HCT116 (cell line): ENCODE results near the gene LYSMD1. TPM values are rescaled to one million over a fixed set of nuclear protein-coding genes. Genes with fewer than 3 reads are reported as not detected.

Source experiments
- ATAC-seq: fragments of 200-7000 bp; cut with Tn5 transposase; 2 replicates; pipeline ENCODE4 v1.9.1; 2020; ENCODE audit warnings: mild to moderate bottlenecking, moderate library complexity
- BruUV-seq: library from RNA; stranded (reverse); fragments of 400-500 nt; replicated peaks from 2 replicates; lab custom pipeline; 2021; lab: Mats Ljungman, UMichigan
- CTCF ChIA-PET: fragments of 300-600 bp; sonication (Branson Sonifier 250); formaldehyde crosslinking; loops from one replicate; lab custom pipeline; 2021; ENCODE audit warnings: antibody characterized with exemption; lab: Charles Lee
- POLR2A ChIA-PET: fragments of 300-600, 350-600 bp; sonication (Branson Sonifier 250); formaldehyde crosslinking; loops from one replicate; lab custom pipeline; 2021; ENCODE audit warnings: antibody characterized with exemption; lab: Charles Lee
- RAD21 ChIA-PET, 2 experiments: fragments of 300-600 bp; sonication (Branson Sonifier 250); formaldehyde crosslinking; loops; one replicate each; lab custom pipeline; 2023; ENCODE audit warnings: low total read pairs in 2 of 2; ENCODE audit not compliant: uncharacterized antibody in 2 of 2, unreplicated experiment in 2 of 2, low non-redundant PET in 1 of 2; lab: Charles Lee
- DNase-seq: peaks from one replicate; pipeline ENCODE4 v3.0.0-alpha.2; 2010; ENCODE audit warnings: low read depth, low spot score
- H2AFZ ChIP-seq: fragments of 200-600 bp; shearing (Covaris generic), sonication (generic); 2 replicates; pipeline ENCODE4 v1.6.1; 2017; ENCODE audit warnings: low read depth, mixed run types, mixed read lengths, antibody characterized with exemption, low read length; ENCODE audit not compliant: poor library complexity, severe bottlenecking
- H3K27ac ChIP-seq: 2 replicates; pipeline ENCODE4 v1.5.1; 2012; ENCODE audit warnings: low read depth, low read length
- H3K27me3 ChIP-seq: fragments of 200-600 bp; sonication (generic); 2 replicates; pipeline ENCODE4 v1.6.1; 2016; ENCODE audit warnings: mixed run types, low read length, mixed read lengths; ENCODE audit not compliant: insufficient read depth
- H3K36me3 ChIP-seq, 2 experiments: fragments of 200-500 bp in 1 of 2; fragments of 200-600 bp in 1 of 2; sonication (Bioruptor generic) in 1 of 2; sonication (generic) in 1 of 2; 2 replicates each; pipeline versions ENCODE4 v1.5.1 to v1.6.1; 2014 to 2016; ENCODE audit warnings: low read length in 2 of 2, inconsistent platforms in 1 of 2, mixed read lengths in 1 of 2, mixed run types in 1 of 2; ENCODE audit not compliant: insufficient read depth in 2 of 2, control insufficient read depth in 1 of 2
- H3K4me1 ChIP-seq, 2 experiments: fragments of 200-600 bp in 1 of 2; sonication (generic) in 1 of 2; 2 replicates each; pipeline versions ENCODE4 v1.5.1 to v1.6.1; 2012 to 2017; ENCODE audit warnings: low read length in 2 of 2, inconsistent platforms in 1 of 2, mild to moderate bottlenecking in 1 of 2, mixed read lengths in 1 of 2, mixed run types in 1 of 2, moderate library complexity in 1 of 2; ENCODE audit not compliant: insufficient read depth in 2 of 2, control insufficient read depth in 1 of 2
- H3K4me2 ChIP-seq: fragments of 200-600 bp; sonication (generic); 2 replicates; pipeline ENCODE4 v1.6.1; 2017; ENCODE audit warnings: mixed run types, low read length, mixed read lengths
- H3K4me3 ChIP-seq, 2 experiments: fragments of 200-600 bp in 1 of 2; sonication (generic) in 1 of 2; replicated peaks in 1 of 2; 2 replicates each; pipeline ENCODE4 v1.5.1; 2011 to 2016; ENCODE audit warnings: low read length in 2 of 2, control low read depth in 1 of 2, low read depth in 1 of 2, mild to moderate bottlenecking in 1 of 2, mixed read lengths in 1 of 2, mixed run types in 1 of 2
- H3K79me2 ChIP-seq: fragments of 200-600 bp; sonication (generic); 2 replicates; pipeline ENCODE4 v1.6.1; 2017; ENCODE audit warnings: mild to moderate bottlenecking, mixed run types, low read length, moderate library complexity, mixed read lengths; ENCODE audit not compliant: insufficient read depth
- H3K9ac ChIP-seq: fragments of 200-600 bp; sonication (generic); 2 replicates; pipeline ENCODE4 v1.6.1; 2016; ENCODE audit warnings: low read length, mixed read lengths
- H3K9me2 ChIP-seq: fragments of 200-600 bp; sonication (generic), shearing (Covaris generic); 2 replicates; pipeline ENCODE4 v1.6.1; 2017; ENCODE audit warnings: mixed run types, mild to moderate bottlenecking, moderate library complexity; ENCODE audit not compliant: insufficient read depth
- H3K9me3 ChIP-seq, 2 experiments: fragments of 200-500 bp in 1 of 2; fragments of 200-600 bp in 1 of 2; sonication (Bioruptor generic) in 1 of 2; sonication (generic) in 1 of 2; 2 replicates each; pipeline ENCODE4 v1.6.1; 2014 to 2017; ENCODE audit warnings: low read length in 2 of 2, mixed read lengths in 2 of 2, inconsistent platforms in 1 of 2, low read depth in 1 of 2, mild to moderate bottlenecking in 1 of 2, mixed run types in 1 of 2, moderate library complexity in 1 of 2; ENCODE audit not compliant: control insufficient read depth in 1 of 2, insufficient read depth in 1 of 2
- H4K20me1 ChIP-seq: fragments of 200-600 bp; sonication (generic), shearing (Covaris generic); 2 replicates; pipeline ENCODE4 v1.6.1; 2017; ENCODE audit warnings: mixed run types, mild to moderate bottlenecking, moderate library complexity; ENCODE audit not compliant: insufficient read depth
- CBX3 ChIP-seq: IDR thresholded peaks from 2 replicates; pipeline ENCODE4 v1.6.1; 2012; ENCODE audit warnings: low read depth
- CEBPB ChIP-seq: IDR thresholded peaks from 2 replicates; pipeline ENCODE4 v1.6.1; 2012; ENCODE audit warnings: low read depth
- FOSL1 ChIP-seq: IDR thresholded peaks from 2 replicates; pipeline ENCODE4 v1.6.1; 2012; ENCODE audit warnings: low read depth
- POLR2A ChIP-seq: IDR thresholded peaks from 2 replicates; pipeline ENCODE4 v1.7.0; 2011; ENCODE audit warnings: borderline replicate concordance; ENCODE audit not compliant: insufficient read depth, insufficient read length; ENCODE audit errors: extremely low read depth
- POLR2AphosphoS5 ChIP-seq: IDR thresholded peaks from 2 replicates; pipeline ENCODE4 v1.6.1; 2011; ENCODE audit warnings: mild to moderate bottlenecking, low read depth, low read length, moderate library complexity
- ZFX ChIP-seq: fragments of 450-650 bp; IDR thresholded peaks from 2 replicates; pipeline ENCODE4 v1.6.1; 2017
- ZNF274 ChIP-seq: fragments of 200-500 bp; sonication (Bioruptor generic); IDR thresholded peaks from 2 replicates; pipeline ENCODE4 v1.6.1; 2014; ENCODE audit warnings: mild to moderate bottlenecking, low read depth, low read length, inconsistent platforms
- intact Hi-C: fragments of 100-400 bp; cut with micrococcal nuclease; formaldehyde crosslinking; loops from 2 replicates; pipeline ENCODE4 v1.10.0; 2022
- total RNA-seq: library from RNA; stranded (reverse); gene quantifications from one replicate; pipeline ENCODE4 v1.2.1, GENCODE V29; 2021; ENCODE audit not compliant: unreplicated experiment
- TF ChIP-seq, protein P1 (sequence below): IDR thresholded peaks from 2 replicates; pipeline ENCODE4 v1.6.1; 2011; ENCODE audit warnings: mild to moderate bottlenecking, low read length, moderate library complexity; ENCODE audit not compliant: insufficient replicate concordance; ENCODE audit errors: extremely low read depth

LYSMD1 gene
- total RNA-seq, 1 experiment from 2014 or later, result 5.0 TPM

DNA sequence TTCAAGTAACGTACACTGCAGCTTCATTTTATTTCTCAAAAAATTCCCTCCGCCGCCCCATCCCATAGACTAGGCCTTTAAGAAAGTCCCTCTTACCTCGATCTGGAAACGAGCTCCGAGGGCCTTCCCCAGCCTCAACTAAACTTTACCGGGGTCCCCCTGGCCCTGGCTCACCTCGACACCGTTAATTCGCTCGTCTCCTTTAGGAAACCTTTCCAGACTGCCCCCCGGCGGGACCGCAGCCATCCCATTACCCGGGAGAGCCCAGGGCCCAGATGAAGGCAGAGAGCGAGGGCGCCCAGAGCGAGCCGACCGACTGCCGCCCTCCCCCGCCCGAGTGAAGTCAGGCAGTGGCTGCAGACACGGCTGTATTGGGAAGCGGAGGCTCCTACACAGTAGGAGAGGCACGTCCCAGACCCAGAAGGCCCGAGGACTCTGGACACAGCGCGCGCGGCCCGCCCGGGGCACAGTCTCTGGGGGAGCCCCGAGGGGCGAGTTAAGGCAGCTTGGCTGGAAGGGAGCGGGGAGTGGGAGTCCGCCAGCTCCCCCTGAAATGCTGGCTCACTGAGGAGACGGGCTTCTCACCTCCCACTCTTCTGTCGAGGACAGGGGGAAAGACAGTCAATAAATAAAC, 33.9 kb downstream of the LYSMD1 start:
- H3K4me2 ChIP-seq, result no peak overlapping the region
- CTCF ChIA-PET, result no interaction called here
- no peak overlapping the region for H3K4me3 ChIP-seq
- H3K9me2 ChIP-seq, result no peaks in the 10 kb centered on the region
- no peak overlapping the region for H3K9ac ChIP-seq
- H3K27ac ChIP-seq, result no peak overlapping the region
- ATAC-seq (no peak), DNase-seq (no peak)
- TF ChIP-seq ZNF274 (no peak), POLR2A (no peak), ZFX (no peak)
- RAD21 ChIA-PET, result no interaction called here
- no peaks in the 10 kb centered on the region for H3K79me2 ChIP-seq
- H3K9me3 ChIP-seq, result no peaks in the 10 kb centered on the region
- intact Hi-C loops, result no loop called here
- no peaks in the 10 kb centered on the region for H3K36me3 ChIP-seq
- H2AFZ ChIP-seq, result no peak overlapping the region
- no peaks in the 10 kb centered on the region for H3K27me3 ChIP-seq
- POLR2A ChIA-PET, result no interaction called here
- no peaks in the 10 kb centered on the region for H4K20me1 ChIP-seq
- BruUV-seq, result no TSS peak
- H3K4me1 ChIP-seq, result no peaks in the 10 kb centered on the region

DNA sequence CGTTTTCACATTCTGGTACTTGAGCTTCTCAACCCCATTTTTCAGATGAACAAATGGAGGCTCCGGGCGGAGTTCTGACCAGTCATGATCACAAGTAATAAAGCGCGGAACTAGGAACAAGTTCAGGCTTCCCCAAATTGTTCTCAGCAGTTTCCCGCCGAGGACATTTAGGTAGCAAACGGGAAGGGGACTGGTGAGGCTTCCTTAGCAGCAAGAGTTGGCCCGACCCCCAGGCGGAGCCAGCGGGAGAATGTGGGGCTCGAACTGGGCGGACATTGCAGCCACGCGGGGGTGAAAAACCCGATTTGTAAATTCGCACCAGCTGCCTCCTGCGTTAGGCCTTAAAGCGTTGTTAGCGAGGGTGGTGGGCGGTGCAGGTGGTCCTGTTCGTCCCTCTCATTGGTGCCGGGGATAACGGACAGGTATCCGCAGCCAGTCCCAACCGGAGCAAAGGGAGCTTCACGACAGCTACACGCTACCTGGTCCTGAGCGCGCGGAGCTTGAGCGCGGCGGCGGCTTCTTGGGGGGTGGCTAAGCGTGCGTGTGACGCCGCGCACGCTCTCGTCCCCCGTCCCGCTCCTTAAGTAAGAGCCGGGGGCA, 34.6 kb downstream of the LYSMD1 start:
- Histone ChIP-seq H3K4me2 (no peak overlapping the region), H3K79me2 (no peaks in the 10 kb centered on the region), H3K27me3 (no peaks in the 10 kb centered on the region), H3K9ac (no peak overlapping the region), H3K36me3 (no peaks in the 10 kb centered on the region), H3K9me3 (no peaks in the 10 kb centered on the region), H3K9me2 (no peaks in the 10 kb centered on the region), H3K27ac (no peak overlapping the region), H2AFZ (no peak overlapping the region), H3K4me1 (no peaks in the 10 kb centered on the region), H4K20me1 (no peaks in the 10 kb centered on the region), H3K4me3 (no peak overlapping the region)
- ChIA-PET RAD21 (no interaction called here), POLR2A (no interaction called here), CTCF (no interaction called here)
- ATAC-seq (no peak), DNase-seq (no peak)
- intact Hi-C loops, result no loop called here
- TF ChIP-seq CBX3, result no peak
- TF ChIP-seq, protein P1, sequence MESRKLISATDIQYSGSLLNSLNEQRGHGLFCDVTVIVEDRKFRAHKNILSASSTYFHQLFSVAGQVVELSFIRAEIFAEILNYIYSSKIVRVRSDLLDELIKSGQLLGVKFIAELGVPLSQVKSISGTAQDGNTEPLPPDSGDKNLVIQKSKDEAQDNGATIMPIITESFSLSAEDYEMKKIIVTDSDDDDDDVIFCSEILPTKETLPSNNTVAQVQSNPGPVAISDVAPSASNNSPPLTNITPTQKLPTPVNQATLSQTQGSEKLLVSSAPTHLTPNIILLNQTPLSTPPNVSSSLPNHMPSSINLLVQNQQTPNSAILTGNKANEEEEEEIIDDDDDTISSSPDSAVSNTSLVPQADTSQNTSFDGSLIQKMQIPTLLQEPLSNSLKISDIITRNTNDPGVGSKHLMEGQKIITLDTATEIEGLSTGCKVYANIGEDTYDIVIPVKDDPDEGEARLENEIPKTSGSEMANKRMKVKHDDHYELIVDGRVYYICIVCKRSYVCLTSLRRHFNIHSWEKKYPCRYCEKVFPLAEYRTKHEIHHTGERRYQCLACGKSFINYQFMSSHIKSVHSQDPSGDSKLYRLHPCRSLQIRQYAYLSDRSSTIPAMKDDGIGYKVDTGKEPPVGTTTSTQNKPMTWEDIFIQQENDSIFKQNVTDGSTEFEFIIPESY, result no peak
- TF ChIP-seq FOSL1, result no peak
- no peak for TF ChIP-seq CEBPB
- no peak for TF ChIP-seq POLR2AphosphoS5
- BruUV-seq, result no TSS peak
